Activated T-helper 17 cell treated with anti-CD3 and anti-CD28 coated beads, Interleukin-2, amount 50 U/mL, for 72 hours (primary cell): ENCODE measurements around the gene DHRS2. TPM values are rescaled to one million over a fixed set of nuclear protein-coding genes. Genes with fewer than 3 reads are reported as not detected.
A peak's percentile ranks its signal among the peaks of the same experiment; 100 is the strongest.
"Not testable (repeated sequence)": the region's sequence is repeated elsewhere in the genome, so short reads cannot be mapped to it uniquely, and the experiment has no call there.

Experiments used
- ATAC-seq: fragments of 150-1000 bp; cut with Tn5 transposase; replicated peaks from 2 replicates; pipeline ENCODE4 v1.10.0; 2021; ENCODE audit warnings: mild to moderate bottlenecking, moderate library complexity
- H3K27ac Mint-ChIP-seq: one replicate; pipeline ENCODE4 v1.8.0; 2022; ENCODE audit warnings: mixed read lengths
- H3K27me3 Mint-ChIP-seq: one replicate; pipeline ENCODE4 v1.8.0; 2022; ENCODE audit warnings: mixed read lengths
- H3K36me3 Mint-ChIP-seq: one replicate; pipeline ENCODE4 v1.8.0; 2022; ENCODE audit warnings: low read depth, mild to moderate bottlenecking, mixed read lengths
- H3K4me1 Mint-ChIP-seq: one replicate; pipeline ENCODE4 v1.8.0; 2022; ENCODE audit warnings: mixed read lengths
- H3K4me3 Mint-ChIP-seq: one replicate; pipeline ENCODE4 v1.8.0; 2022; ENCODE audit warnings: mild to moderate bottlenecking, mixed read lengths
- H3K9me3 Mint-ChIP-seq: one replicate; pipeline ENCODE4 v1.8.0; 2022; ENCODE audit warnings: mixed read lengths
- total RNA-seq, 2 donors: library from RNA; stranded (reverse); gene quantifications; one replicate each; pipeline ENCODE4 v1.2.3, GENCODE V29; 2022

DHRS2 gene
- total RNA-seq, 2 donors from 2014 or later, result 7.9 to 17.7 TPM

DNA sequence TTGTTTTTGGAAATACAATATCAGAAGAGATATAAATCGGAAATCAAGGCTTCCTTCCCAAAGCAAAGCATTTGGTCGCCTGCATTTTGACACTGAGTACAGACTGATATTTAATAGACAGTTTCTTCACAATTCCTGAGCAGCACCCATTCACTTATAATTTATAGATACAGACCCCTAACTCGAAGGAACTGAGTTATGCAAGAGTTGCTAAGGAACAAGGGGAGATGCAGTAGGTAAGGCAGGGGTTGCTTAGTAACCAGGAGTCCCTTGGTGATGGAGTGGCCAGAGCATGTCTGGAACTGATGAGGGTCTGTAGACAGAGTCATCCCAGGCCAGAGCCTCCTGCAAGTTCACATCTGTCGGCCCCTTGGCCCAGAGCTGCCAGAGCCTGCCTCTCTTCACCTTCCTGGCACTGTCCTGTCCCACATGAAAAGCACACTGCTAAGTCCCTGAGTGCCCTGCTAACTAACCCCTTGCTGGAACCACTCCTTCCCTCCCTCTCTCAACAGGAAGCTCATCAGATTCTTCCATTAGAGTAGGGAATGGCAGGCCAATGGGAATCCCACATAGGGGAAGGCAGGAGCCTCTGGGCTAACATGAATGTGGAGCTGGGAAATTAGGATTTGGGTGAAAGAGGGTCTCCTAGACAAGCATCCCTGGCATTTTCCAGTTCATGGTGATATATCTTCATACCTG lies 3.6 kb upstream of the DHRS2 start:
- Mint-ChIP-seq H3K4me1 (peaks cover 6% of the 10 kb centered on the region), H3K9me3 (no peaks in the 10 kb centered on the region), H3K27me3 (peaks cover 4% of the 10 kb centered on the region), H3K4me3 (peak overlapping the region; percentile 59), H3K36me3 (no peaks in the 10 kb centered on the region), H3K27ac (peak overlapping the region; percentile 34)
- no peak for ATAC-seq

DNA sequence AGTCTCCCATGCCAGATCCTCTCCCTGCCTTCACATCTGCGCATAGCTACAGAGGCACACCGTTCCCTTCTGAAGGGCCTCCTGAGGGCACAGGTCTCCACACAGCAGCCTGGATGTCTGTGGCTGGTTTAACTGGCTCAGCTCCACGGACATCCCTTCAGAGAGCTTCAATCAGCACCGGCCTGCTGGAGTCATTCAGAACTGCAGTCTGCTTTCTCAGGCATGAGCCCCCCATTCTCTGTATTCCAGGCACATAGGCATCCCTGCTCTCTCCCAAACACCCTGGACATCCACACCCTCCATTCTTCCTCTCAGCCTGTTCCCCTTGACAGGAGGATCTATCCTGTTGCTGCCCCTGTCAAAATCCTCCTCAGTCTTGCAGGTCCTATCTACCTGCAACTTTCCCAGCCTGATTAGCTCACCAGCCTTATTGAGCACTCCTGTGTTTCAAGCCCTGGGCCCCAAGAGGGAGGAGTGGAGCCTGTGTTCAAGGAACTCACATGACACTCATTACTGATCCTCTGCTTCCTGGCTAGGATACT lies 2.9 kb upstream of the DHRS2 start:
- Mint-ChIP-seq H3K27me3 (peaks cover 4% of the 10 kb centered on the region), H3K4me3 (no peak overlapping the region), H3K9me3 (no peaks in the 10 kb centered on the region), H3K4me1 (peaks cover 6% of the 10 kb centered on the region), H3K36me3 (no peaks in the 10 kb centered on the region), H3K27ac (no peak overlapping the region)
- no peak for ATAC-seq

DNA sequence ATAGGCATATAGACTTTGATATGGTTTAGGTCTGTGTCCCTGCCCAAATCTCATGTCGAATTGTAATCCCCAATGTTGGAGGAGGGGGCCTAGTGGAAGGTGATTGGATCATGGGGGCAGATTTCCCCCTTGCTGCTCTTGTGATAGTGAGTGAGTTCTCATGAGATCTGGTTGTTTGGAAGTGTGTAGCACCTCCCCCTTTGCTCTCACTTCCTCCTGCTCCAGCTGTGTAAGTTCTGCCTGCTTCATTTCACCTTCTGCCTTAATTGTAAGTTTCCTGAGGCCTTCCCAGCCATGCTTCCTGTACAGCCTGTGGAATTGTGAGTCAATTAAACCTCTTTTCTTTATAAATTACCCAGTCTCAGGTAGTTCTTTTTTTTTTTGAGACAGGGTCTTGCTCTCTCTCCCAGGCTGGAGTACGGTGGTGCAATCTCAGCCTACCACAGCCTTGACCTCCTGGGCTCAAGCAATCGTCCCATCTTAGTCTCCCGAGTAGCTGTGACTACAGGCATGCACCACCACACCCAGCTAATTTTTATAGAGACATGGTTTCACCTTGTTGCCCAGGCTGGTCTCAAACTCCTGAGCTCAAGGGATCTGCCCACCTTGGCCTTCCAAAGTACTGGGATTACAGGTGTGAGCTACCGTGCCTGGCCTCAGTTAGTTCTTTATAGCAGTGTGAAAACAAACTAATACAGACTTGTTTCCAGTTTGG lies 1.3 kb upstream of the DHRS2 start:
- H3K9me3 Mint-ChIP-seq, H3K27me3 Mint-ChIP-seq, H3K4me3 Mint-ChIP-seq, ATAC-seq, H3K36me3 Mint-ChIP-seq, H3K4me1 Mint-ChIP-seq: not testable (repeated sequence)
- peak overlapping the region; percentile 6 for H3K27ac Mint-ChIP-seq

DNA sequence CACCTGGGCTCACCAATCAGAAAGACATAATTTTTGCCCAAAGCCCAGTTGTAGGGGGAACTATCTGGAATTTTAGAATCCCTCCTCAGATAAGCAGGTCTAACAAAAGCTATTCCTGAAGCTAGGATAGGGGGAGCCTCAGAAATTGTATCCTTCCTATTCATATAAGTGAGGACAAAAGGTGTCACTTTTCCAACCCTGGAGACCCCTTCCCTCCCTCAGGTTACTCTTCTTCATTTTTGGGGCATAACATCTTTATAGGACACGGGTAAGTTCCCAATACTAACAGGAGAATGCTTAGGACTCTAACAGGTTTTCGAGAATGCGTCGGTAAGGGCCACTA lies 1.1 kb downstream of the DHRS2 start:
- H3K4me1 Mint-ChIP-seq, H3K9me3 Mint-ChIP-seq, H3K36me3 Mint-ChIP-seq, H3K27ac Mint-ChIP-seq, H3K4me3 Mint-ChIP-seq, ATAC-seq, H3K27me3 Mint-ChIP-seq: not testable (repeated sequence)

DNA sequence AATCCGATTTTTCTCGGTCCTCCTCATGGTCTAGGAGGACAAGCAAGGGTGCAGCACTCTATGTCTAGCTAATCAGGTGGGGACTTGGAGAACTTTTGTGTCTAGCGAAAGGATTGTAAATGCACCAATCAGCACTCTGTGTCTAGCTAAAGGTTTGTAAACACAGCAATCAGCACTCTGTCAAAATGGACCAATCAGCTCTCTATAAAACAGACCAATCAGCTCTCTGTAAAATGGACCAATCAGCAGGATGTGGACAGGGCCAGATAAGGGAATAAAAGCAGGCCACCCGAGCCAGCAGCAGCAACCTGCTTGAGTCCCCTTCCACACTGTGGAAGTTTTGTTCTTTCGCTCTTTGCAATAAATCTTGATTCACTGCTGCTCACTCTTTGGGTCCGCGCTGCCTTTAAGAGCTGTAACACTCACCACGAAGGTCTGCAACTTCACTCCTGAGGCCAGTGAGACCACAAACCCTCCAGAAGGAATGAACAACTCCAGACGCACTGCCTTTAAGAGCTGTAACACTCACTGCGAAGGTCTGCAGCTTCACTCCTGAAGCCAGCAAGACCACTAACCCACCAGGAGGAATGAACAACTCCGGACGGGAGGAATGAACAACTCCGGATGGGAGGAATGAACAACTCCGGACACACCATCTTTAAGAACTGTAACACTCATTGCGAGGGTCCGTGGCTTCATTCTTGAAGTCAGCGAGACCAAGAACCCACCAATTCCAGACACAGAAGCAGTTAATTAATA lies 1.7 kb downstream of the DHRS2 start:
- ATAC-seq, H3K9me3 Mint-ChIP-seq, H3K27ac Mint-ChIP-seq, H3K36me3 Mint-ChIP-seq, H3K27me3 Mint-ChIP-seq, H3K4me3 Mint-ChIP-seq, H3K4me1 Mint-ChIP-seq: not testable (repeated sequence)

DNA sequence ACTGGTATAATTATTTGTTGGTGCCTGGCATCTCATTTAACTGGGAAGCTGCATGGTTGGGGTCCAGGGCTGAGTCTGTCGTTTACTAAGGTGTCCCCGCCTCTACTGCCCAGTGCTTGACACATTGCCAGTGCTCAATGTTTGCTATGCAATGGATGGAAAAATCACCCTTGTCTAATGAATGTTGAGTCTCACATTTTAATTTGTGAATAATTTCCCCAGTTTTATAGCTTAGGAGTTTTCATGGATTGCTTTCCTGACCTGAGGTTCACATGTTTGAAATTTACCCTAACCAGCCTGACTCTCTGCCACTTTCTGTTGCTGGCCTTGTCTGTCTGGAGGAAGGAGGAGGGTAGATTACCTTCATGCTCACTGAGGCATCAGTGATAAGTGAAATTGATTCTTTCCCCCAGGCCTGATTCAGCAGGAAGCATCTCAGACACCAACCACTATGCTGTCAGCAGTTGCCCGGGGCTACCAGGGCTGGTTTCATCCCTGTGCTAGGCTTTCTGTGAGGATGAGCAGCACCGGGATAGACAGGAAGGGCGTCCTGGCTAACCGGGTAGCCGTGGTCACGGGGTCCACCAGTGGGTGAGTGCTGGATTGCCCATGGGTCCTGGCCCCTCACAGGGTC lies 2.4 kb downstream of the DHRS2 start:
- no peak for ATAC-seq
- H3K36me3 Mint-ChIP-seq, result no peaks in the 10 kb centered on the region
- no peak overlapping the region for H3K4me3 Mint-ChIP-seq
- H3K9me3 Mint-ChIP-seq, result no peaks in the 10 kb centered on the region
- no peak overlapping the region for H3K27ac Mint-ChIP-seq
- no peaks in the 10 kb centered on the region for H3K27me3 Mint-ChIP-seq
- H3K4me1 Mint-ChIP-seq, result no peaks in the 10 kb centered on the region

DNA sequence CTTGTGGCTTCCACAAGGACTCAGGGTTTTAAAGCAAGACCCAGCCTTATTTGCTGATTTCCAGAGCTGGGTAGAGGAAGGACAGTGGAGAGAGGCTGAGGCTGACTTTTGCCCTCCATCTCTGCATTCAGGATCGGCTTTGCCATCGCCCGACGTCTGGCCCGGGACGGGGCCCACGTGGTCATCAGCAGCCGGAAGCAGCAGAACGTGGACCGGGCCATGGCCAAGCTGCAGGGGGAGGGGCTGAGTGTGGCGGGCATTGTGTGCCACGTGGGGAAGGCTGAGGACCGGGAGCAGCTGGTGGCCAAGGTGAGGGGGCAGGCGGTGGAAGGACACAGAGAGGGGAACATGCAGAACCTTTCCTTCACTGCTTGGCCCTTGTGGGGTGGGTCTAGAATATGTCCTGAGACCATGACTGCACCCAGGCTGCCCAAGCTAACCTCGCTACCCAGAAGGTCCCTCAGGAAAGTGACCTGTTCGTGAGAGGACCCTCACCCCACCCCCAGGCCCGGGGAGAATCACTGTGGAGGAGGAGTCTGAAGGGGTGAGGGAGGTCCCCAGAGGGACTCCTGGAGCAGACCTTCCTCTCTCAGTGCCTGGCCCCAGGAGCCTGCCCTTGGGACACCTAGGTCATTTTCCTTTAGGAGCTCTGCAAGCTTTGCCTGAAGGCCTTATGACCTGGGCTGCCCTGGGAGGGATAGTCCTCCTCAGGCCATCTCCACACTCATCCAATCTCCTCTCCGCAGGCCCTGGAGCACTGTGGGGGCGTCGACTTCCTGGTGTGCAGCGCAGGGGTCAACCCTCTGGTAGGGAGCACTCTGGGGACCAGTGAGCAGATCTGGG lies 3.1 kb downstream of the DHRS2 start:
- Mint-ChIP-seq H3K36me3 (no peaks in the 10 kb centered on the region), H3K4me3 (no peak overlapping the region), H3K27ac (no peak overlapping the region), H3K9me3 (no peaks in the 10 kb centered on the region), H3K4me1 (no peaks in the 10 kb centered on the region), H3K27me3 (no peaks in the 10 kb centered on the region)
- no peak for ATAC-seq

DNA sequence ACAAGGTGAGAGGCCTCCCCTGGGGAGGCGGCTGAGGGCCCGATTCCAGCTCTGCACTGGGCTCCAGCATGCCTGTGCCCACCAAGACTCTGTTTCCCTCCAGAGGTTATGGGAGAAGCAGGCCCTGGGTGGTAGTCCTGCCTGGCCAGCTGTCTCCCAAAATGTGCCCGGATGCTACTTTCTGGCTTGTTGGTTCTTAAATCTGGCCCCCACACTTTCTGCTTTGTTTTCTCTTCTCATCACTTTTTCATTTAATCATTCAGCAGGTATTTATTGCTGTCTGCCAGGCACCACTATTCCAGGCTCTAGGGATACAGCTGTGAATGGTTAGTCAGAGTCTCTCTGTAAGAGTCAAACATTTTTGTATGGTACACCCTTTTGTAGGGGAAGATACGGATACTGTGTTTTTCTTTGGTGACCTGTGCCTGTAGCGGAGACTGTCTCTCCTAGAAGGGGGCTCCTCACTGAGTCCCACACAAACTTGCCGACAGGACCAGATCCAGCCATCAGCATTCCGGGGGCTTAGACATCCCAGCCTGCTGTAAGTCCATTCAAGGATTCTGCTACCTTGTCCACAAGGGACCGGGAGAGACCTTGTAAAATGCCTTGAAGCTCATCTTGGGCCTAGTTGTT lies 3.8 kb downstream of the DHRS2 start:
- no peak for ATAC-seq
- H3K27me3 Mint-ChIP-seq, result no peaks in the 10 kb centered on the region
- no peak overlapping the region for H3K4me3 Mint-ChIP-seq
- no peaks in the 10 kb centered on the region for H3K36me3 Mint-ChIP-seq
- no peaks in the 10 kb centered on the region for H3K9me3 Mint-ChIP-seq
- H3K4me1 Mint-ChIP-seq, result no peaks in the 10 kb centered on the region
- no peak overlapping the region for H3K27ac Mint-ChIP-seq

DNA sequence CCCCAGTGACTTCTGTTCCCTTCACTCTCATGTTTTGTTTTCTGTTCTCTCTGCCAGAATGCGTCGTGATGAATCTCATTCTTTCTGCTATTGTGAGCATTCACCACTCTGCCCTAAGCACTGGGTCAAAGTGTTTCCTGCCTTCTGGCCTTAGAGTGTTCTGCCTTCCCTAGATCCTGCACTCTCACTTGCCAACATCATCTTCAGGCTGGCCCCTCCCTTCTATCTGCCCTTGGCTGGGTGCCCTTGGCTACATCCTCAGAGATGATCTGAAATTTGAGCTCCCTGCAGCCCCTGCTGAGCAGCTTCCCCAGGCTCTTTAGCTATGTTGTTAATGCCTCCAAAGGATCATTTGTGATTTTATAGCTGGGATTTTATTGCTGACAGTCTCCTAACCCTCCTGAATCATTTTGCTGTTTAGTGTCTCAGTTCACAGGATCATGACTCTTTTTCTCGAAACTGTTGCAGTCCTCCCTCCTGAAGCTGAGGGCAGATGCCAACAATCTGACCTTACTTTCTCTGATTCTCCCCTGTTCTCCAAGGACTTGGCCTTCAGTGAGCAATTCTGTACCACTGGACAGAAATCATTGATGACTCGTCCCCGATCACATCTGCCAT lies 4.5 kb downstream of the DHRS2 start:
- Mint-ChIP-seq H3K27me3 (no peaks in the 10 kb centered on the region), H3K27ac (no peak overlapping the region), H3K4me3 (no peak overlapping the region)

DNA sequence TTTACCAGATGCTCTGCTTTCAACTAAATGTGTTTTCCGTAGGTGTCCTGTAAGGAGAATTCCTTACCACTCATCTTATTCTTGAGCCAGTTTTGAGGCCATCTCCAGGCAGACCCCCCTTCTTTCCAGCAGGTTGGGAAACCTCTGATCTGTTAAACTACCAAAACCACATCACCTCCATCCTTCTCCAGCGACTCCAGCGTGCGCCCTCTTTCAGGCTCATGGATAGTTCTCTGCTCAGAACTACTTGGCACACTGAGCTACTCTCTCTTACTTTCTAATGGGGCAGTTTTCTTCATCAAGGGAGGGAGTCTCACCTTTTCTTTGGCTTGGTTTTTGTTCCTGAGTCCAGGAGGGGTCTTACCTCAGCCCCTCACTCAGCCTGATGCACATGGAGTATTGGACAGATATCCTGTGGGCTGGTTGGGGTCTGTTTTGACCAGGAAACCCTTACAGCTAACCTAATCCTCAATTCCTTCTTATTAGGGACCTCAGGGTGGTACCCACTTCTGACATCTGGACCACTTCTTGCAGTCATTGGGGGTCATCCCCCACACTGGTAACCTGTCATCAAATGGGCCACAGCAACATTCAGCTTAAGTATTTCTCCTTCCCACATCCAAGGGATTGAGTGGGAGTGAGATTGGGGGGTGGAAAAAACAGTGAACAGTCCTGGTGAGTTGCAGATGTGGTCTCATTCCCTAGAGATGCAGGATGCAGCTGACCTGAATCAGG lies 5.2 kb downstream of the DHRS2 start:
- no peak for ATAC-seq
- Mint-ChIP-seq H3K9me3 (no peaks in the 10 kb centered on the region), H3K27ac (no peak overlapping the region), H3K36me3 (no peaks in the 10 kb centered on the region), H3K4me1 (no peaks in the 10 kb centered on the region), H3K27me3 (no peaks in the 10 kb centered on the region), H3K4me3 (no peak overlapping the region)

More for the DNA sequence above, 4.5 kb downstream of the DHRS2 start:
- no peaks in the 10 kb centered on the region for H3K36me3 Mint-ChIP-seq
- no peaks in the 10 kb centered on the region for H3K9me3 Mint-ChIP-seq
- ATAC-seq, result no peak
- no peaks in the 10 kb centered on the region for H3K4me1 Mint-ChIP-seq

DNA sequence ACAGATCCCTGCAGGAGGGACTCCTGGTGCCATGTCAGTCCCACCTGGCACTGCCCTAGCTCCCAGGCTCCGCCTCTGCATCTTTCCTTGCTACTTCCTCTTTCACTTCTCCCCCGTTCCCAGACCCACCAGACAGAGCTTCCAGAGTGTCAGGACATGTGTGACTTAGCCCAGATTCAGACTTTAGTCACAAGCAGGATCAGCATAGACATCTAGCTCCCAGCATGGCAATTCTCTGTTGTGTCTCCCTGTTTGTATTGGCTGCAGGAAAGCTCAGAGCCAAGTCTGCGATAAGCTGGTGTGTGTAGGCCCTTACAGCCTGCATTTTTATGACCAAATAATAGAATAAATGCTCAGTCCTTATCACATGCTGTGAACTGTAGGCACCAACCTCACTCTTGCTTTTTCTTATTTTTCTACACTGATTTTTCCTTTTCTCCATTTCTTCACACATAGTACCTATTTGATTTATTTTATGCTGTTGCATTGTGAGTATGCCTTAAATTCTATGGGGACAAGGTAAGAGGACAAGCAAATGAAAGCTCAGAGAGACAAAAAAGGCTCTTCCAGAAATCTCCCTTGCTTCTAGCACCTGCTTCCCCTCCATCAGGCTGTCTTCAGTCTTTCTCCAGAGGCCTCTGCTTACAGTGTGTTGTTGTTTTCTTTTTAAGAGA lies 5.9 kb downstream of the DHRS2 start:
- no peaks in the 10 kb centered on the region for H3K36me3 Mint-ChIP-seq
- no peaks in the 10 kb centered on the region for H3K9me3 Mint-ChIP-seq
- no peak overlapping the region for H3K27ac Mint-ChIP-seq
- H3K4me3 Mint-ChIP-seq, result no peak overlapping the region
- no peaks in the 10 kb centered on the region for H3K4me1 Mint-ChIP-seq
- ATAC-seq, result no peak
- no peaks in the 10 kb centered on the region for H3K27me3 Mint-ChIP-seq

DNA sequence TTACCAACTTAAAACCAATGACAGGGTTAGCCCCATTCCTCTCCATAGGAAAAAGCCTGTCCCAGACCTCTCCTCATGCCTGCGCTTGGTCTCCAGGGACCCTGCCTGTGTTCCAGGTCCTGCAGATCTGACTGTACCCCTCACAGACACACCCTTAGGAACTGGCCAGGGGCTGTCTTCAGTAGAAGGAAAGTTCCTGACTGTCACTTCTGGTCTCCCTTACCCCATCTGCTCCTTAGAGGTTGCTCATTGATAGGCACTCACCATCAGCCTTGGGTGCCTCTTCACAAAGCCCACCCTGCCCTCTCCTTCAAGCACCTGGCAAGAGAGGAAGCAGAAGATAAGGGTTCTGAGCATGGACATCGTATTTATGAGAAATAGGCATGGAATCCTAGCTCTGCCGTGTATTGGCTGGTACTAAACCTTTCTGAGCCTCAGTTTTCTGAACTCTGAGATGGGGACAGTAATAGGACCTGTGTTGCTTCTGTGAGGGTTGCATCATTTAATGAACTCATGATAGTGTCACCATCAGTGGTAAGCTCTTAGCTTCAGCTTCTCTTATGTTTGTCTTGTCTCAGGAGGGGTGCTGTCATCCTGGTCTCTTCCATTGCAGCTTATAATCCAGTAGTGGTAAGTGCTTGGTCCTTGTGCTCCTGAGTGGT lies 7.5 kb downstream of the DHRS2 start:
- H3K27ac Mint-ChIP-seq, result peak overlapping the region; percentile 31
- H3K4me3 Mint-ChIP-seq, result no peak overlapping the region
- no peaks in the 10 kb centered on the region for H3K9me3 Mint-ChIP-seq
- no peaks in the 10 kb centered on the region for H3K4me1 Mint-ChIP-seq
- no peak for ATAC-seq
- no peaks in the 10 kb centered on the region for H3K27me3 Mint-ChIP-seq
- no peaks in the 10 kb centered on the region for H3K36me3 Mint-ChIP-seq
